Measurements from ENCODE around the gene ST8SIA3. TPM values are rescaled to one million over a fixed set of nuclear protein-coding genes. Genes with fewer than 3 reads are reported as not detected.

The ST8SIA3 gene
- total RNA-seq, 1 experiment from 2014 or later = 1.9 TPM

- H4K8ac ChIP-seq (replicated peaks; ENCODE audit: insufficient read length, low read depth, low read length) = no peak overlapping the region
- H3K9me3 Mint-ChIP-seq = no peaks in the 10 kb centered on the region; a peak in 1 of 5 replicates
- H2BK20ac ChIP-seq (ENCODE audit: low read depth, low read length, poor library complexity, severe bottlenecking) = no peak overlapping the region
- no peaks in the 10 kb centered on the region for H3K9me3 ChIP-seq (ENCODE audit: control insufficient read depth, low read depth, low read length)
- H3K79me1 ChIP-seq (ENCODE audit: insufficient read depth, low read depth, low read length, poor library complexity, severe bottlenecking) = no peaks in the 10 kb centered on the region
- no peak overlapping the region for H3K27ac Mint-ChIP-seq
- no peak overlapping the region for H2BK15ac ChIP-seq (ENCODE audit: low read depth, low read length)
- no peak overlapping the region for H3K56ac ChIP-seq (ENCODE audit: insufficient read length, low read depth, low read length)
- TF ChIP-seq CTCF (conservative IDR thresholded peaks at IDR 0.05) = no peak
- no peaks in the 10 kb centered on the region for H4K20me1 ChIP-seq (ENCODE audit: control insufficient read depth, insufficient read depth, insufficient read length)
- H3K27me3 Mint-ChIP-seq (ENCODE audit: low read depth) = no peaks in the 10 kb centered on the region
- no peak overlapping the region for H2BK120ac ChIP-seq (ENCODE audit: low read depth, low read length, poor library complexity, severe bottlenecking)
- no peak overlapping the region for H3K4me2 ChIP-seq (ENCODE audit: insufficient read depth, insufficient read length, low read length)
- no peak overlapping the region for H3K23ac ChIP-seq (ENCODE audit: insufficient read length, low read depth, low read length)
- no peak overlapping the region for H2AFZ ChIP-seq (ENCODE audit: low read length)
- H3K4me1 ChIP-seq (ENCODE audit: insufficient read depth, low read length) = no peaks in the 10 kb centered on the region
- no peak overlapping the region for H2AK5ac ChIP-seq (ENCODE audit: insufficient read length, low read length)
- no peak overlapping the region for H2BK12ac ChIP-seq (ENCODE audit: insufficient read length, low read depth, low read length)
- no peaks in the 10 kb centered on the region for H3K36me3 Mint-ChIP-seq (ENCODE audit: insufficient read depth in 1 of 3, low read depth in 3 of 3)
- no peak overlapping the region for H3K4ac ChIP-seq (ENCODE audit: low read depth, low read length)
- H4K91ac ChIP-seq (ENCODE audit: insufficient read length, low read depth, low read length) = no peak overlapping the region
- no peak overlapping the region for H3K9ac ChIP-seq (ENCODE audit: extremely low read depth, insufficient read length, low read length)
- H3K4me3 Mint-ChIP-seq = no peak overlapping the region
- H3K27ac ChIP-seq (ENCODE audit: insufficient read length, low read depth, low read length) = no peak overlapping the region
- no peak overlapping the region for H4K5ac ChIP-seq (ENCODE audit: insufficient read length, low read depth, low read length)
- H3K4me1 Mint-ChIP-seq = peaks cover 0 to 11% of the 10 kb centered on the region in 2 experiments; a peak in 2 of 4 replicates
- no peaks in the 10 kb centered on the region for H3K23me2 ChIP-seq (ENCODE audit: insufficient read length, low read depth, low read length, poor library complexity, severe bottlenecking)
- WGBS (ENCODE audit: extremely low coverage, insufficient read length, low lambda C conversion rate) = no CpG with 5 or more reads among the region's 5 CpGs
- H3K14ac ChIP-seq (ENCODE audit: insufficient read depth, low read length) = no peak overlapping the region
- no peaks in the 10 kb centered on the region for H3K79me2 ChIP-seq (ENCODE audit: insufficient read depth, low read length)
- no peak for DNase-seq
- no peak overlapping the region for H3T11ph ChIP-seq (ENCODE audit: low read length)
- H3K27me3 ChIP-seq (ENCODE audit: insufficient read depth, low read length) = no peaks in the 10 kb centered on the region
- no peak overlapping the region for H2BK5ac ChIP-seq (ENCODE audit: insufficient read length, low read length)
- H3K18ac ChIP-seq (ENCODE audit: insufficient read length, low read depth, low read length) = no peak overlapping the region
These were observed 22.5 kb upstream of the ST8SIA3 start for GRCh38 chr18:57329856-57330255.

Data from H9 (cell line).